ENCODE data around the gene SIPA1L2.
A peak's percentile ranks its signal among the peaks of the same experiment; 100 is the strongest.

The SIPA1L2 gene, protein sequence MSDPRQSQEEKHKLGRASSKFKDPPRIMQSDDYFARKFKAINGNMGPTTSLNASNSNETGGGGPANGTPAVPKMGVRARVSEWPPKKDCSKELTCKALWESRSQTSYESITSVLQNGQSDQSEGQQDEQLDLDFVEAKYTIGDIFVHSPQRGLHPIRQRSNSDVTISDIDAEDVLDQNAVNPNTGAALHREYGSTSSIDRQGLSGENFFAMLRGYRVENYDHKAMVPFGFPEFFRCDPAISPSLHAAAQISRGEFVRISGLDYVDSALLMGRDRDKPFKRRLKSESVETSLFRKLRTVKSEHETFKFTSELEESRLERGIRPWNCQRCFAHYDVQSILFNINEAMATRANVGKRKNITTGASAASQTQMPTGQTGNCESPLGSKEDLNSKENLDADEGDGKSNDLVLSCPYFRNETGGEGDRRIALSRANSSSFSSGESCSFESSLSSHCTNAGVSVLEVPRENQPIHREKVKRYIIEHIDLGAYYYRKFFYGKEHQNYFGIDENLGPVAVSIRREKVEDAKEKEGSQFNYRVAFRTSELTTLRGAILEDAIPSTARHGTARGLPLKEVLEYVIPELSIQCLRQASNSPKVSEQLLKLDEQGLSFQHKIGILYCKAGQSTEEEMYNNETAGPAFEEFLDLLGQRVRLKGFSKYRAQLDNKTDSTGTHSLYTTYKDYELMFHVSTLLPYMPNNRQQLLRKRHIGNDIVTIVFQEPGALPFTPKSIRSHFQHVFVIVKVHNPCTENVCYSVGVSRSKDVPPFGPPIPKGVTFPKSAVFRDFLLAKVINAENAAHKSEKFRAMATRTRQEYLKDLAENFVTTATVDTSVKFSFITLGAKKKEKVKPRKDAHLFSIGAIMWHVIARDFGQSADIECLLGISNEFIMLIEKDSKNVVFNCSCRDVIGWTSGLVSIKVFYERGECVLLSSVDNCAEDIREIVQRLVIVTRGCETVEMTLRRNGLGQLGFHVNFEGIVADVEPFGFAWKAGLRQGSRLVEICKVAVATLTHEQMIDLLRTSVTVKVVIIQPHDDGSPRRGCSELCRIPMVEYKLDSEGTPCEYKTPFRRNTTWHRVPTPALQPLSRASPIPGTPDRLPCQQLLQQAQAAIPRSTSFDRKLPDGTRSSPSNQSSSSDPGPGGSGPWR (N-terminal part only)

DNA sequence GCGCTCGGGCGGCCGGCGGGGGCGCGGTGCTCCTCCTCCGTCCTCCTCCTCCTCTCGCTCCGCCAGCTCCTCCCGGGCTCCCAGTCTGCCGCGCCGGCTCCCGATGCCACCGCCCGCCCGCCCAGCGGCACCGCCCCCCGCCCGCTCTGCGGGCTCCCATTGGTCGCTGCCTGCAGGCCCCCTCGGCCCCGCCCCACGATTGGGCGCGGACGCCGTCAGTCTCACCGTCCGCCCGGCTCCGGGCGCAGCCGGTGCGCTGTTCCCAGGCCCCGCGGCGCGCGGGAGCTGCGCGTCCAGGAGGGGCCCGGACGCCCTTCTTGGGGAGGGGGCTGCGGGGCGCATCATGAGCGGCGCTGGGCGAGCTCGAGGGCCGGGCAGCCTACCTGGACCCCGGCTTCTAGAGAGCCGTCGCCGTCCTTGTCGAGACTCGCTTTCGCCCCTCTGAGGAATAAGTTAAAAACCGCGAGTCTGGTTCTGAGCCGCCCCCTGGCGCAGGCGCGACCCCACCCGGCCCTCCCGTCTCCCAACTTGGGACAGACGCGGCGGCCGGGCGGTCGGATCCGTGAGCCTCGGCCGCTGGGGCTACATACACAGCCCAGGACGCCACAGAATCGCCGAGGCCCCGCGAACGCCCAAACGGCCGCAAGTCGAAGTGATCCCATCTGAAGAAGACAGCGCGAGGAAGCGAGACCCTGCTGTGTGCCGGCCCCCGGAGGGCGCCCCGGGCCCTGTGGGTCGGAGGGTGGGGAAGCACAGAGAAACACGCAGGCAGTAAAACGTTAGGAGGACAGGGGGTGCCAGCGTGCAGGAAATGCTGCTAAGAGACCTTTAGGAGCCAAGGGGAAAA is at the start of gene SIPA1L2:
SIPA1L2 (minus strand) TSS at position 87 of the 847 bp plus-strand sequence. CDS start 114,794 bp downstream, outside the sequence.
- peak; percentile 94 for DNase-seq

DNA sequence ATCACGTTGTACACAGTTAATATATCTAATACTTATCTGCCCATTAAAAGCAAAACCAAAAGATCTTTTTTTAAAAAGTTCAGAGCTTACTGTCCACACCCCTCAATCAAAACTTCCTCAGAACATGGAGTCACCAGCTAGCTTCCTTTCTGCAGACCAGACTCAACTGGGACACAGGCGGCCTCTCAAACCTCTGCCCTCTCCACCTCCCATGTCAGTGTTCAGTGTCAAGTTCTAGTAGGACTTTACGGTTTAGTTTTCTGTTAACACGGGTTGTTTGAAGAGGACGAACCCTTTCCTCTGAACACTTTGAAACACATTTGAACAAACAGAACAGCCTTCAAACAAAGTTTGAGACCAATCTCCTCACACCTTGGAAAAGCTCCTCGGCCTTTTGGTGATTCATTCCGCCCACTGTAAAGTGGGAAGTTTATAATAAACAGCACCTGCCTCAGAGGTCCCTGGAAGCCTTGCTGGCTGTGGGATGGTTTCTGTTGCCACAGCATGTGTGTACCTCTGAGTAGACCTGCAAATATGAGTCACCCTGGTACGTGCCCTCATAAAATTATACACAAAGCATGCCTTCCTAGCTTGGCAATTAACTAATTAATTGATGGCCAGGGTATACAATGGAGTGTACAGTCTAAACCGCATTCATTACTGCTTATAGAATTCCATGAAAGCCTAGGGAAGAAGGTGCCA is 48.4 kb upstream of the SIPA1L2 start:
- no peak for DNase-seq

DNA sequence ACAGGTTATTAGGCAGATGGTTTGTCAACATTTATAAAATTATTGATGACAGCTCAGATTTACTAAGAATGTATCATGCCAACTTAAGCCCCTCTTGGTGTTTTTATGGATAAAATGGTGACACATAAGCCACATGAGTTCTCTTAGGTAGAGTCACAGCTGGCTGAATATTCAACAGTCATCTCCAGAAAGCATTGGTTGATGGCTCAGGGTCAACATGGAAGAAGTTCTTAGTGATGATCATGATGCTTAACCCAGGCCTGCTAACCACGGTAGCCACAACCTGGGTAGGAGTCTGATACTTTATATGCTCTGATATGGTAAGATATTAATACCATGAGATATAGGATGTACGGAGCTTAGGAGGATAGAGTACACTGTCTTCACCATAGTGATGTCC is 46.4 kb upstream of the SIPA1L2 start:
- DNase-seq, result no peak

DNA sequence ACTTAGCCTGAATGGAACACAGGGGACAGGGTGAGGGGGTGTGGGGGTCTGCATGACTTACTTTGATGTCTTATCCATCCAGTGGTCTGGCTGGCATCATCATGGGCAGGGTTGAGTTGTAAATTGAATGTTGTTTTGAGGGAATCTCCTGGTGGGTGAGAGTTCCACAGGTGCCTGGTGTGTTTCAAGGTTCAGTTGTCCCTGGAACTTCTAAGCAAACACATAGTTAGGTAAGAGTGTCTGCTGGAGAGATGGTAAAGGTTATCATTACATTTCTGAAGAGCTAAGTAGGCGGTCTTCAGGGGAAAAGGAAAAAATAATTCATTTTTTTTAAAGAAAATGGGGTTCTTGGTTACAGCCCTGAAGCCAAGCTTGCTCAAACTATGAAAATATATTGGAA is 46.0 kb upstream of the SIPA1L2 start:
- DNase-seq, result no peak

DNA sequence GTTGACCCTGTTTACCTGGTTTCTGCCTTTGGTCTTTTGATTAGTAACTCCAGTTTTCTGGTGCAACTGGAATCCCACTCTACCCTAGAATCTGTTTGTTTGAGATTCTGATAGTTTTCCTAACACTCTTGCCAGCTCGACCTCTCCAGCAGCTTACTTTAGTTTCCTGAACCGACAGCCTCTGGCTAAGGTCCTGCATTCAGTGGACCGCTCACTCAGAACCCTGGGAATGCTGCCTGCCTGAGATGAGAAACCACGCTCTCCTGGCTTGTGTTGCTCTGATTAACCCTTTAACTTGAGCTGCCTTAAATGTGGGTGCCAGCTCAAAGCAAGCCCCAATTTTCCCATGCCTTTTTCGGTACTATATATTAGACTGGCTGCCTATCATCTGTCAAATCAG is 45.3 kb upstream of the SIPA1L2 start:
- DNase-seq, result no peak

DNA sequence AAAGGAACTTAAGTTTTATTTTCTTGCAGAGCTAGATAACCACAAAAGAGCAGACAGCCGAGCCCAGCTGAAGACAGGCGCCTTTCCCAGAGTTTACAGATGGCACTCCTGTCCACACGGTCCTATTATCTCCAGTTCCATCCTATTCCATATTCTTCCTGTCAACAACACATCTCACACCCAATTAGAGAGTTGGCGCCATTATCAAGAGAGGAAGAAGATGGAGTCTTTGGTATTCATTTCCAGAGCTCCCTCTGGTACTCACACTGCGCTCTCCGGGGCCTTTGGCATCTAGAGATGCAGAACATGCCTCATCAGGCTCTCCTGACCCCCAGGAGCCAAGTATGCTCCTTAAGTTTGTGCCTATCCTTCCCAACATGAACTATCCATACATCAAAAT is 43.3 kb upstream of the SIPA1L2 start:
- no peak for DNase-seq

DNA sequence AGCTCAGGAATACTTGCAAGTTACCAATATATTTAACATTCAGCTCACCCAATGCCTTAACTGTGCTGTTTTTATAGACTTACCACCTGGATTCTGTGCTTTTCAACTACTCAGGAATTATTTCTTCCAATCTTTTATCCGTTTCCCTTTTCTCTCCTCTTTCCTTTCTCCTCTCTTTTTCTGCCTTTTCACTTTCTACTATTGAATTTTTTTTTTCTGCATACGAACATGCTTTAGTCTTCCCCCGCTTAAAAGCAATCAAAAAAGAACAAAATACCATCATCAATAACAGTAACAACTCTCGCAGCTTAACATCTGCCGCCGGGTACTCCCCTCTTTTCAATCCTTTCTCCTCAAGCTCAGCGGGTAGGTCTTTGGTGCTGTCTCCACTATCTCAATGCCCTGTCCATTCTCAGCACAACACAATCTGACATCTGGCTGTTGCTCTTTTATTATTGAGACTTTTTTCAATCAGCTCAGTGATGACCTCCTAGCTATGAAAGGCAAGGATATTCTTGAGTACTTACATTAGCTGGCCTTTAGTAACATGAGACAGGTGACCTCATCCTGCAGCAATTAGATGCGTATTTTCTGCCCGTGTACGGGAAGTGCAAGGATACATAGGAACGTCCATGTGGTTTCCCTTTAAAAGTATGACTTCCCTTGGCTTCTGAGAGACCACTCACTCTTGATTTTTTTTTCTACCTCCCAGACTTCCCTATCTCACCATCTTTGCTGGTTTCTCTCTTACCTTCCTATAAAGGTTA is 40.2 kb upstream of the SIPA1L2 start:
- DNase-seq, result no peak

DNA sequence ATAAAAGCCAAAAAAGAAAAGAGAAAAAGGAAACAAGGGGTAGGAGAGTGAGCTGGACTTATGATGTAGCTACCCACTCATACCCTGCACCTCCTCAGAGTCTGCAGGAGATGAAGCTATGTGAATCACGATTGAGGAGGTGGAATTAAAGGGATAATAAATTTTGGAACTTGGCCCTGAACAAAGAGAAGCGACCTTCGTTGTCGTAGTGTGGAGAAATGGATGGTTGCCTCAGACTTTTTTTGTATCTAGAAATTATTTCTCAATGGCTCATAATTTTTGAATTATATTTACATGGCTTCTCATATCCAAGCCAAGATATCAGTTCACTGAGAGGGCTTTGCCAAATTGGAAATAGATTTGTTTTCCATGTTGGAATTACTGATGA is 37.8 kb upstream of the SIPA1L2 start:
- DNase-seq, result no peak

DNA sequence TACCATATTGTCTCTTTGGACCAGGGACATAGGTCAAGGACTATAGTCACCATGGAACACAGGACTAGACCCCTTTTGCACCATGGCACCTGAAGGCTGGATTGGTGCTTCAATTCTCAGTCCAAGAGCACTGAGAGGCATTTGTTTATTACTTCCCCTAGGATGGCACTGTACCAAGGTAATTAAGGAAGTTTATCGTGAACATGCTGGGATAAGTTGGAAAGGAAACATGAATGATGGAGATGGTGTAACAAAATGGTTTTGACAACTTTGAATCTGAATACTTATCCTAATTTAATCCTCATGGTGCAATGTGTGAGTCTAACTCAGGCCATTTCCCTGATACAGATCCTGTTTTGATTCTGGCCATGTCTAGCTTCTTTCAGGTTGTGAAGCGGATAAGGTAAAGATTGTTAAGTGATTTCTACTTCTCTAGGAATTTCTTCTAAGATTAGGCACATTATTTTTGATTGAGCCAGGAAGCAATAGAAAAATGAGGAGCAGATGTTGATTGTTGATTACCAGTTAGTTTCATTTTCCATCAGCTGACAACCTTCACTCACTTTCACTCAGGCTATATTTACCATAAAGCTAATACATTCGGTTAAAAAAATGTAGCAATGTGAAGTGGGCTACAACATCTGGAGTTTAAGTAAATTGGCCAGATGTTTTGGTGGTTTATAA is 37.3 kb upstream of the SIPA1L2 start:
- DNase-seq, result no peak

DNA sequence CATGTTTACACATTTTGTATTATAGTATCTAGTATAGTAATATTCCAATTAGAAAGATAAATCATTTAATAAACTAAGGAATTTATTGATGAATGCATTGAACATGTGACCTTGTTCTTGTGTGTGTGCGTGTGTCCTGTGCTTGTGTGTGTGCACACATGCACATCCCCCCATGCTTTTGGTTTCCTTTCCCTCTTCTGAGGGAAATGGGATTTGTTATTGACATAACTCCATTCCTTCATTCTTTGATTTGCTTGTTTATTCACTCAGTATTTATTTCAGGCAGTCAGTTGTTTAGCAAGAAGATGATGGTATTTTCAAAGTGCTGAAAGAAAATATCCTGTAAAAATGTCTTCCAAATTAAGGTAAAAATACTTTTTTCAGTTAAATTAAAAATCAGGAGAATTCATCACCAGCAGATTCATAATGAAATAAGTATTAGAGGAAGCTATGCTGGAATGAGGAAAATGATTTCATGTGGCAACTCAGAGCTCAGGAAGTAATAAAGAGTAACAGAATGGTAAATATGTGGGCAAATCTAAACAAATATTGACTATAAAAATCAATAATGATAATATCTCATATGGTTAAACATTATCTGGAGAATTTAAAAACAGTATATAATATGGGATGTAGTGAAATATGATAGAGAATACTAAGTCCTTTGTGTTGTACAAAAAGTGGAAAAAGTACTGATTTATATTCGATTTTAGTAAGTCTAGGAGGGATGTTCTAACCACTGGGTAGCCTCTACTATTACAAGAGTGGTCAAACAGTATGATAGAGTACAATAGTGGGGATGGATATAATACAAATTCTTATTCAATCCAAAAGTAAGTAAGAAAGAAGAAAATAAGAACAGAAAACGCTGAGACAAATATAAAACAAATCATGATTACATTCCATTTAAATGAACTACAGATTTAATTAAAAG is 35.2 kb upstream of the SIPA1L2 start:
- no peak for DNase-seq

DNA sequence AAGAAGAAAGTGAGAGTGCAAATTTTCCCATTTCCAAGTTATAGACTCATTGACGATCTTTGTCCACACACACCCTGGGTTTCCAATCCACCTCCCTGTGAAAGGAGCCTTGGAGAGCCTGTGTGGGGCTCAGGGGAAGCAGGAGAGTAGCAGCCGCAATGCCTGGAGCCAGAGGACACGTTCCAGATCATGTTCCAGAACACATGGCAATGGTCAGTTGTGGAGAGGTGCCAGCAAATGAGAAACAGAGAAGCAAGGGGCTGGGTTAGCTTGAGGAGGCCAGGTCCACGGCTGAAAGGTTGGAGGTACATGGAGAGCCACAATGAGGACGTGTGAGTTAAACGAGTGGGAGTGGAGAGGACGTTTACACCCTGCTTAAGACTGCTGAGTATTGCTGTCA is 33.0 kb upstream of the SIPA1L2 start:
- no peak for DNase-seq

DNA sequence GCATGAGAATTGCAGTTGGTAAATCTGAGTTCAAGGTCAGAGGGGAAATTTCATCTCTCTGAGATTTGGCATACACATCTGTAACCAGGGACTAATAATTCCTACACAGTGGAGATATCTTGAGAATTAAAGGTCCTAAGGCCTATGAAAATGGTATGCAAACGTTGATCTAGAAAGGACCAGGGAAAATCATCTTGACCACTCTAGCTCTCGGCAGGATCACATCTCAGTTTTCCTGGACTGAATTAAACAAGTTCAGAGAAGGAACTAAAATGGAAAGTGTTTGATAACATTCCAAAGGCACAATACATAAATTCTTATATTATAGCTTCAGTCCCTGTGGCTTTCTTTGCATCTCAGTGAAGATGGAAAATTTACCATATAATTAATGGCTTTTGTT is 28.5 kb upstream of the SIPA1L2 start:
- DNase-seq, result no peak

DNA sequence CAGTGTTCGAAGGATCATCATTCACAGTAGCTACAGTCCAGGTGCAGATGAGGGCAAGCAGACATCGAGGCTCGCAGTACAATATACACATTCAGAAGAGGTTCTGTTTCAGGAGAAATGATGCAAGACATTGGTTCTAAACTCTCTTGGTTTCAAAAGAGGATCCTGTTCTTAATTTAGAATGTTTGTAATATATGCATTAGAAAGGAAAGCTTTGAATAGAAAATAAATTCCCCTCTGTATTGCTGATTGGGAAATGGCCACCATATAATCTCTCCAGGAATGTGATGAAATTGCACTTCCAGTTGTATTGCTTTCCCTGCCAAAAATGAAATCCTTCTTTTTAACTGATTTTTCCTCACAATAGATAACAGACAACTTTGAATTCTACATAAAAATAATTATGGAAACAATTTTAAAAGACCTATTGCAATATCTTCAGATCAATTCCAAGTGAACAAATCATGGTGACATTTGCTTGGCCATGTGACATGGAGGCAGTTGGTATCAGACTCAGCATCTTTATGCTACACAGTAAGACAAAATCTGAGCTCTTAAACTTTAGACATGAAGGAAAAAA is 27.6 kb upstream of the SIPA1L2 start:
- no peak for DNase-seq

DNA sequence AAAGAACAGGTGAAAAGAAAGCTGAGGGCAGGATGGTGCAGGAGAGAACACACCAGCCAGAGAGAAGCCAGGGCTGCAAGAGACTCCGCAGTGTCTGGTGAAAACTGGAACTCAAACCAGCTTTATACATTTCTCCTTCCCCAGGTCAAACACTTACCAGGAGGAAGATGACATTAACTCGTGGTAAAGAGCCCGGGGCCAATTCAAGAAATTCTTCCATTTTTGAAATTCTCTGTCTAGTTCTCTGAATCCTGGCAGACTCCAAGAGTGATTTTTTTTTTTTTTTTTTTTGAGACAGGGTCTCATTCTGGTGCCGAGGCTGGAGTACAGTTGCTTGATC is 25.8 kb upstream of the SIPA1L2 start:
- DNase-seq, result no peak

DNA sequence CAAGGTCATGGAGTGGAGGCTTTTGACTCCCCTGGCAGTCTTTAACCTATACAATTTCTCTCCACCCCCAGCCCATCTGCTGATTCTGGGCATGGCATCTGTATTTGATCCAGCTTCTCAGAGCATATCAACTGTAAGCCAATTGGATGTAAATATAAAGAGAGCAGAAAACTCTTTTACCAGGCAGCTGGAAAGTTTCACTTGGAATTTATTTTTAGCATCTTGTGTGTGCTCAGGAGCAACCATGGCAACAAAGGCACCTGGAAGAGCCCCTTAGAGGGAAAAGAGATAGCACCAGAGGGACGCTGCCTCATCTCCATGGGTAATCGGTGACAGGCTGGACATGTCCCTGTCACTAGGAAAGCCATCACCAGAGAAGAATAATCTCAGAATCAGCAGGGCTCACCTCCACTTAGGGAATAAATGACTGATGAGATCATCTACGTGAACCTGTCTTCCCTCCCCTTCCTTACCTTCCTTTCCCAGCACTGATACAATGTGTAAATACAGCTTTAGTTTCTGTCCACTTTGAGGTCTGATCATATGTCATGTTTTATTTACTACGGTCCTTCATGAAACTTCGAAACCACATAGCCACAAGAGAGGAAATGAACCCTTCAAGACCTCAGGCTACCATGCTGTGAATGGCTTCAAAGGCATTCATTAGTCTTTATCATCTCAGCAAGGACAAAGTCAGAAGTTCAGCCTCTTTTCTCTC is 25.3 kb upstream of the SIPA1L2 start:
- DNase-seq, result no peak

DNA sequence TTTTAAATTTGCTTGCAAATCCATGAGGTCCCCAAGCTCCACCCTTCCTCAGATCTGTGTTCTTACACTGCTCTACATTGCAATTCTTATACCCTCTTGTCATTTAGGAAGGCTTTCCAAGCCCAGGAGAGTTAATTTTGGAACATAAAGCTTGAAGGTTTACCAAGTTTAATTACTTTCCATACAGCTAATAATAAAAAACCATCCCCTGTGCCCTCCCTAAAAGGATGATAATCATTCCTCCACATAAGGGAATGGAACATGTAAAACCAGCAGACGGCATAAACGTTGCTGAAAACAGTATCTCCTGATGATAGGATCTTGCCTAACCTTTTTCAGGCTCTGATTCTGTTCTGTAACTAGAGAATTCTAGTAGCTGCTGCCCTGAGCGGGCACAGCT is 23.9 kb upstream of the SIPA1L2 start:
- no peak for DNase-seq

DNA sequence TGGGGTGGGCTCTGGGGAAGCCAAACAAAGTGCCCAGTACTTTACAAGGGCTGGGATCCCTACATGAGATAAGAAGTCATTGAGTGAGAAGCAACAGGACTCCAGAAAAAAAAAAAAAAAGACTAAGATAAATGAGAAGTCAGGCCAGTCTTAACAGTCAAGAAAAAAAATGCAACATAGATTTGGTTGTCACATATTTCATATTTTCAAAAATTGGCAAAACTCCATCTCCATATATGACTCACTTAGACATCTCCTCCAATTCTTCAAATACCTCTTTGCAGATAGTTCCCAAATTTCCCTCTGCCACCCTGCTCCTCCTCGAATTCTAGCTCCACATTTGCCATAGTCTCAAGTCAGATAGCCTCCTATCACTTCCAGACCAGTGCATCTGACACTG is 20.9 kb upstream of the SIPA1L2 start:
- no peak for DNase-seq

DNA sequence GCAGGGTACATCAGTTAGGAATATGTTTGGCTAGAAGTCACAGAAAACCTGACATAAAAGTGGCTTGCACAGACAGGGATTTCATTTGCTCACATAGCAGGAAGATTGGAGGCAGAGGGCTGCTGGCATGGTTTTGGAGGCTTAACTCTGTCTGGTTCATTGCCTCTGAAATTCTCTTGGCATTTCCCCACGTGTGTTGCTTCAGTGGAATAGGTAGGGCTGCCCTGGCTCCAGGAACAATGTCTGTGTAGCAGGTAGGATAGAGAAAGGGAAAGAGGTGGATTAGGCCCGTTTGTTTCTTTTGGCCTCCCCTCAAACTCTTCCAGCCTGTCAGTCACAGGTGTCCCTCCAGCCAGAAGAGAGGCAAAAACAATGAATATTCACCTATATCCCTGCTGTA is 20.5 kb upstream of the SIPA1L2 start:
- DNase-seq, result no peak
